Body of pancreas (tissue), 4 donors: ENCODE measurements around the gene DHX58. TPM values are rescaled to one million over a fixed set of nuclear protein-coding genes. Genes with fewer than 3 reads are reported as not detected.

ENCODE experiments used
- ATAC-seq: fragments of 150-250 bp; one replicate; pipeline ENCODE4 v1.9.1; 2016
- DNase-seq, 4 donors: peaks; one replicate each; pipeline ENCODE4 v3.0.0-alpha.2; 2019
- H3K27ac ChIP-seq, 4 donors: fragments of 200-600 bp; sonication (generic); 1 replicate in 3 of 4; 2 replicates in 1 of 4; pipeline versions ENCODE4 v1.5.1 to v1.6.1; 2016 to 2019; ENCODE audit warnings: mild to moderate bottlenecking in 1 of 4, mixed read lengths in 1 of 4, moderate library complexity in 1 of 4
- H3K27me3 ChIP-seq, 2 donors: fragments of 200-600 bp; sonication (generic); one replicate each; pipeline ENCODE4 v1.6.0; 2016; ENCODE audit warnings: mild to moderate bottlenecking in 1 of 2
- H3K36me3 ChIP-seq, 2 donors: fragments of 200-600 bp; sonication (generic); replicated peaks in 1 of 2; 2 replicates each; pipeline ENCODE4 v1.5.1; 2016; ENCODE audit warnings: low read depth in 2 of 2; ENCODE audit not compliant: insufficient read depth in 1 of 2
- H3K4me1 ChIP-seq: fragments of 200-600 bp; sonication (generic); one replicate; pipeline ENCODE4 v1.6.0; 2016
- H3K4me3 ChIP-seq, 2 donors: fragments of 200-600 bp; sonication (generic); 1 replicate in 1 of 2; 2 replicates in 1 of 2; pipeline ENCODE4 v1.5.1; 2016 to 2019
- H3K9me3 ChIP-seq, 3 donors: fragments of 200-600 bp; sonication (generic); 1 replicate in 2 of 3; 2 replicates in 1 of 3; pipeline ENCODE4 v1.5.1; 2016
- POLR2A ChIP-seq, 3 donors: fragments of 450-650 bp; IDR thresholded peaks; one replicate each; pipeline ENCODE4 v1.6.1; 2016; ENCODE audit warnings: antibody characterized with exemption in 3 of 3, mild to moderate bottlenecking in 2 of 3
- WGBS, 2 donors: methylation state at CpG; one replicate each; pipeline ENCODE4 v1.1.5; 2017; 5-methylcytosine and 5-hydroxymethylcytosine counted together
- intact Hi-C: fragments of 100-400 bp; cut with DNase I; formaldehyde crosslinking; loops from one replicate; pipeline ENCODE4 v1.15.1; 2023
- total RNA-seq, 2 donors: library from RNA; depleted of rRNA; stranded (reverse); fragments of >200 nt; gene quantifications; one replicate each; pipeline ENCODE4 v1.1.0, GENCODE V29; 2016
- TF ChIP-seq, protein P1 (sequence below), 7 experiments: fragments of 450-650 bp in 4 of 7; fragments of 200-600 bp in 3 of 7; sonication (generic) in 3 of 7; IDR thresholded peaks; one replicate each; pipeline ENCODE4 v1.5.1; 2016 to 2019; ENCODE audit warnings: antibody characterized with exemption in 7 of 7

DHX58 gene
- total RNA-seq, 2 donors from 2014 or later: 5.7 to 19.1 TPM

DNA sequence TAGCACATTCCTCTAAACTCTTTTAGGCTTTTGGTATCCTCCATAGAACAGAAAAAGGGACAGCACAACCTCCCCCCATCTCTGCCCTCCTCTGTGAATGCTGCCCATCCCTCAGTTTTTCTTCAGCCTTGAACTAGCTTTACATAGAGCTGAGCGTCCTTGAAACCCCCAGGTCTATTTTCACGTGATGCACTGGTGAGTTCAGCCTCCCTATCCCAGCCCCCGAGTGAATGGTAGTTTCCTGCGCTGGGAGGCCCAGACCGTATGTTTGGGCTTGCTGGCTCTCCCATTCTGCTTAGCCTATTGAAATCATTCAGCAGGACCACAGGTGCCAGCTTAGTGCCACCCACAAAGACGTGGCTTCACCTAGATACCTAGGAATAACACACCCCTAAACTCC is 36.7 kb downstream of the DHX58 start:
- WGBS, 2 donors: 61 to 66% methylated on average over 6 of the region's 6 CpGs
- intact Hi-C loops: no loop called here
- no peak for TF ChIP-seq POLR2A (IDR thresholded peaks at IDR 0.05)
- TF ChIP-seq, protein P1, sequence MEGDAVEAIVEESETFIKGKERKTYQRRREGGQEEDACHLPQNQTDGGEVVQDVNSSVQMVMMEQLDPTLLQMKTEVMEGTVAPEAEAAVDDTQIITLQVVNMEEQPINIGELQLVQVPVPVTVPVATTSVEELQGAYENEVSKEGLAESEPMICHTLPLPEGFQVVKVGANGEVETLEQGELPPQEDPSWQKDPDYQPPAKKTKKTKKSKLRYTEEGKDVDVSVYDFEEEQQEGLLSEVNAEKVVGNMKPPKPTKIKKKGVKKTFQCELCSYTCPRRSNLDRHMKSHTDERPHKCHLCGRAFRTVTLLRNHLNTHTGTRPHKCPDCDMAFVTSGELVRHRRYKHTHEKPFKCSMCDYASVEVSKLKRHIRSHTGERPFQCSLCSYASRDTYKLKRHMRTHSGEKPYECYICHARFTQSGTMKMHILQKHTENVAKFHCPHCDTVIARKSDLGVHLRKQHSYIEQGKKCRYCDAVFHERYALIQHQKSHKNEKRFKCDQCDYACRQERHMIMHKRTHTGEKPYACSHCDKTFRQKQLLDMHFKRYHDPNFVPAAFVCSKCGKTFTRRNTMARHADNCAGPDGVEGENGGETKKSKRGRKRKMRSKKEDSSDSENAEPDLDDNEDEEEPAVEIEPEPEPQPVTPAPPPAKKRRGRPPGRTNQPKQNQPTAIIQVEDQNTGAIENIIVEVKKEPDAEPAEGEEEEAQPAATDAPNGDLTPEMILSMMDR (IDR thresholded peaks at IDR 0.05): no peak
- Histone ChIP-seq H3K27ac (no peak overlapping the region), H3K27me3 (peaks cover 0 to 13% of the 10 kb centered on the region in 2 donors), H3K36me3 (no peaks in the 10 kb centered on the region), H3K4me3 (no peak overlapping the region), H3K4me1 (peaks cover 10% of the 10 kb centered on the region), H3K9me3 (no peaks in the 10 kb centered on the region)
- DNase-seq: no peak
- ATAC-seq: no peak

DNA sequence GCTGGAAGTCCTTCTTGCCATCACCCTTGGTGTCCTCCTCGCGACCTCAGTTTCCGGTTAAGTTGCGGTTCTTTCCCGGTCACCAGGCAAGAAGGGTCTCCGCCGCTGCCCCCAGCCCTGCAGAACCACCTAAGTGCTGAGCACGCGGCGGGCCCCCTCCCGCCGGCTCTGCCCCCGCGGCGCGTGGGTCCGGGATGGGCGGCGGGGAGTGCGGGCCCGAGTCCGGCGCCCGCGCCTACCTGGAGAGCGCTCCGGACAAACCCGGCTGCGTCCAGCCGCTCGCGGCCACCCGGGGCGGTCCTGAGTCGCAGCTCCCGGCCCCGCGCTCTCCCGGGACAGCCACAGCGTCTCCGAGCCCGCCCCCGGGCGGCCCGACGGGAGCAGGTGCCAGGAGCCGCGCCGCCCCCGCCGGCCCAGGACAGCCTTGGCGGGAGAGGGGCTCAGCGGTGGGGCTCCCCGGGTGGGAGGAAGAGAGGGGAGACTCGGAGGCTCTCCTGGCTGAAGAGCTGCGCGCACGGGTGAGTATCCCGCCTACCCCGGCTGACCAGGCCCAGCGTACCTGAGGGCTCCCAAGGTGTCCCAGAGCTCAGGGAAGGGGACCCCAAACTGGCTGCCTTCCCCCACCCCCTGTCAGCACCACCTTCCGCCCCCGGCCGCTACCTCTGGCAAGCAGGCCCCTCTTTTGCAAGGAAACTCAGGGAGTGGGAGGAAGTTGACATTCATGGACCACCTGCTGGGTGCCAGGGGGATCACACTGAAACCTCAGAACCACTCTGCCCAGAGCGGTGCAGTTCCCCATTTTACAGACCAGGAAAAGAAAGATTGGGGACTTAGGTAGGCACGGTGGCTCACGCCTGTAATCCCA is 40.0 kb downstream of the DHX58 start:
- Histone ChIP-seq H3K27me3 (peaks cover 0 to 13% of the 10 kb centered on the region in 2 donors), H3K9me3 (no peaks in the 10 kb centered on the region), H3K36me3 (no peaks in the 10 kb centered on the region), H3K4me1 (peaks cover 10% of the 10 kb centered on the region), H3K27ac (no peak overlapping the region), H3K4me3 (no peak overlapping the region)
- ATAC-seq: peak; percentile 53
- WGBS, 2 donors: 12 to 27% methylated on average over 10 to 60 of the region's 67 CpGs
- intact Hi-C loops: loop anchor here (5.0 kb wide), 1 partner anchor 40 kb away; the partner anchor contains the start of gene DHX58
- DNase-seq: peak; percentile 25 to 62 (median 38)
- no peak for TF ChIP-seq POLR2A (IDR thresholded peaks at IDR 0.05)
- TF ChIP-seq, protein P1 (IDR thresholded peaks at IDR 0.05): peak in 2 of 7 experiments; percentile 32 to 44

DNA sequence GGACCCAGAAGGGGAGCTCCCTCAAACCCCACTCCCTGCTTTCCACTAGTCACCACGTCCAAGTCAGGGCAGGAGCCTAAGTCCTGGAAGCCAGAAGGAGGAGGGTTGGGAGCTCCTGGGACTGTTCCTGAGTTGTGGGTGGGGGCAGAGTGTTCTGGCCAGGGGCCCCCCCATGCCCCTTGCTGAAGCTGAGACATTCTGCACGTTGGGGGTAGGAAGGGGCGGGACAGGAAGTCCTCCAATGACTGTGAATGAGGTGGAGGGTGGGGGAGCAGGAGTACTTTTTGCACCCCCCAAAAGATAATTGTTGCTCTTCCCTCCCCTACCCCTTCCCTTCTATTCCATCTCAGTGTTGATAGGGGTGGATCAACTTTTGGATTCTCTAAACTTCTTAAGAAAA is 40.7 kb downstream of the DHX58 start:
- no peak for DNase-seq
- no peak overlapping the region for H3K27ac ChIP-seq
- TF ChIP-seq POLR2A (IDR thresholded peaks at IDR 0.05): no peak
- TF ChIP-seq, protein P1 (IDR thresholded peaks at IDR 0.05): no peak
- 33% methylated on average over 2 to 3 of the region's 3 CpGs for WGBS, 2 donors
- peaks cover 10% of the 10 kb centered on the region for H3K4me1 ChIP-seq
- ATAC-seq: no peak
- no peaks in the 10 kb centered on the region for H3K9me3 ChIP-seq
- H3K4me3 ChIP-seq: no peak overlapping the region
- intact Hi-C loops: loop anchor here (5.0 kb wide), 1 partner anchor 40 kb away; the partner anchor contains the start of gene DHX58
- no peaks in the 10 kb centered on the region for H3K36me3 ChIP-seq
- peaks cover 0 to 13% of the 10 kb centered on the region in 2 donors for H3K27me3 ChIP-seq

DNA sequence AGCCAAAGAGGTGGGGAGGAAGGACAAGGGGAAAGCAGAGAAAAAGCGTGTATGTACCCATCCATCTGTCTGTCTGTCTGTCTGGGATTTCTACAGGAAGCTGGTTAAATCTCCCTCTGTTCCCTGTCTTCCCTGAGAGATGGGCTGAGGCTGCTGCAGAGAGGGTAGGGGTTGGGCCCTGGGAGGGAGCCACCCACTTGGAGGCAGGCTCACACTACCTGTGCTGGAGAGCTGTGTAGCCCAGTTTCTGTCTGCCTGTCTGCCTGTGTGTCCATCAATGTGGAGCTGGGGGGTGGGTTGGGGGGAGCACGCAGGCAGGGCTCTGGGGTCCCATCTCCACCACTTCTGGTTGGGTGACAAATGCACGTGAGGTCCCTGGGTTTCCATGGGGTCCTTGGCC is 43.5 kb downstream of the DHX58 start:
- Histone ChIP-seq H3K27ac (no peak overlapping the region), H3K4me1 (peaks cover 10% of the 10 kb centered on the region), H3K36me3 (no peaks in the 10 kb centered on the region), H3K9me3 (no peaks in the 10 kb centered on the region), H3K27me3 (peaks cover 0 to 13% of the 10 kb centered on the region in 2 donors), H3K4me3 (no peak overlapping the region)
- DNase-seq: no peak
- no peak for TF ChIP-seq POLR2A (IDR thresholded peaks at IDR 0.05)
- TF ChIP-seq, protein P1 (IDR thresholded peaks at IDR 0.05): no peak
- ATAC-seq: no peak
- intact Hi-C loops: no loop called here
- WGBS, 2 donors: 60 to 84% methylated on average over 3 of the region's 3 CpGs
